Liver (tissue), 9 donors: ENCODE results near the gene VOPP1. TPM values are rescaled to one million over a fixed set of nuclear protein-coding genes. Genes with fewer than 3 reads are reported as not detected.

ENCODE experiments used
- DNase-seq: peaks from one replicate; pipeline ENCODE4 v3.0.0-alpha.2; 2017; ENCODE audit warnings: low spot score
- H3K27ac ChIP-seq, 2 donors: one replicate each; pipeline ENCODE4 v1.7.0; 2013; ENCODE audit warnings: inconsistent platforms in 2 of 2, low read length in 2 of 2, control low read depth in 1 of 2, low read depth in 1 of 2, mild to moderate bottlenecking in 1 of 2
- H3K27me3 ChIP-seq, 4 donors: one replicate each; pipeline versions ENCODE4 v1.6.1 to v1.7.0; 2013; ENCODE audit warnings: low read length in 3 of 4, inconsistent platforms in 1 of 4, mild to moderate bottlenecking in 1 of 4, moderate library complexity in 1 of 4; ENCODE audit not compliant: control insufficient read depth in 4 of 4, insufficient read depth in 4 of 4
- H3K36me3 ChIP-seq, 4 donors: one replicate each; pipeline versions ENCODE4 v1.6.1 to v1.7.0; 2013; ENCODE audit warnings: low read length in 3 of 4, mild to moderate bottlenecking in 3 of 4, low read depth in 1 of 4, moderate library complexity in 1 of 4; ENCODE audit not compliant: control insufficient read depth in 4 of 4, insufficient read depth in 3 of 4
- H3K4me1 ChIP-seq, 4 donors: one replicate each; pipeline versions ENCODE4 v1.6.1 to v1.7.0; 2013; ENCODE audit warnings: low read length in 3 of 4, mild to moderate bottlenecking in 3 of 4, moderate library complexity in 1 of 4; ENCODE audit not compliant: control insufficient read depth in 4 of 4, insufficient read depth in 4 of 4
- H3K4me3 ChIP-seq, 3 donors: one replicate each; pipeline versions ENCODE4 v1.6.1 to v1.7.0; 2013; ENCODE audit warnings: low read length in 3 of 3, control low read depth in 1 of 3, low read depth in 1 of 3, mild to moderate bottlenecking in 1 of 3
- H3K9ac ChIP-seq, 2 donors: one replicate each; pipeline ENCODE4 v1.7.0; 2013; ENCODE audit warnings: low read length in 2 of 2, mild to moderate bottlenecking in 2 of 2, moderate library complexity in 2 of 2, control low read depth in 1 of 2, low read depth in 1 of 2
- H3K9me3 ChIP-seq, 4 donors: one replicate each; pipeline versions ENCODE4 v1.6.1 to v1.7.0; 2013; ENCODE audit warnings: low read length in 3 of 4; ENCODE audit not compliant: control insufficient read depth in 4 of 4
- ATF3 ChIP-seq: IDR thresholded peaks from 2 replicates; pipeline ENCODE4 v1.6.1; 2016; ENCODE audit warnings: antibody characterized with exemption
- EGR1 ChIP-seq, 2 donors: IDR thresholded peaks; 2 replicates each; pipeline ENCODE4 v1.6.1; 2016 to 2018; ENCODE audit warnings: antibody characterized with exemption in 2 of 2, low read depth in 2 of 2
- FOXA1 ChIP-seq: IDR thresholded peaks from 2 replicates; pipeline ENCODE4 v1.6.1; 2016; ENCODE audit warnings: antibody characterized with exemption
- GABPA ChIP-seq, 2 donors: IDR thresholded peaks in 1 of 2; conservative IDR thresholded peaks in 1 of 2; 2 replicates each; pipeline ENCODE4 v1.6.1; 2016; ENCODE audit warnings: antibody characterized with exemption in 2 of 2, mild to moderate bottlenecking in 1 of 2, moderate library complexity in 1 of 2
- HNF4A ChIP-seq, 2 donors: conservative IDR thresholded peaks; 2 replicates each; pipeline ENCODE4 v1.6.1; 2016; ENCODE audit warnings: antibody characterized with exemption in 2 of 2, mild to moderate bottlenecking in 2 of 2
- HNF4G ChIP-seq: IDR thresholded peaks from 2 replicates; pipeline ENCODE4 v1.6.1; 2016; ENCODE audit warnings: antibody characterized with exemption
- JUND ChIP-seq, 2 donors: IDR thresholded peaks; 2 replicates each; pipeline ENCODE4 v1.6.1; 2016; ENCODE audit warnings: antibody characterized with exemption in 2 of 2
- NR2F2 ChIP-seq: IDR thresholded peaks from 2 replicates; pipeline ENCODE4 v1.6.1; 2016; ENCODE audit warnings: antibody characterized with exemption
- RAD21 ChIP-seq, 2 donors: IDR thresholded peaks; 2 replicates each; pipeline ENCODE4 v1.6.1; 2016; ENCODE audit warnings: antibody characterized with exemption in 2 of 2, mild to moderate bottlenecking in 2 of 2
- REST ChIP-seq: IDR thresholded peaks from 2 replicates; pipeline ENCODE4 v1.6.1; 2016; ENCODE audit warnings: antibody characterized with exemption, mild to moderate bottlenecking
- RXRA ChIP-seq, 2 donors: IDR thresholded peaks; 2 replicates each; pipeline ENCODE4 v1.6.1; 2017 to 2018; ENCODE audit warnings: antibody characterized with exemption in 2 of 2, mild to moderate bottlenecking in 1 of 2
- SP1 ChIP-seq: IDR thresholded peaks from 2 replicates; pipeline ENCODE4 v1.6.1; 2018; ENCODE audit warnings: antibody characterized with exemption, mild to moderate bottlenecking
- YY1 ChIP-seq: IDR thresholded peaks from 2 replicates; pipeline ENCODE4 v1.6.1; 2016; ENCODE audit warnings: antibody characterized with exemption, mild to moderate bottlenecking
- ZBTB33 ChIP-seq: IDR thresholded peaks from 2 replicates; pipeline ENCODE4 v1.6.1; 2016; ENCODE audit warnings: antibody characterized with exemption
- WGBS: extraction: QIAGEN DNeasy Blood & Tissue Kit; methylation state at CpG from one replicate; pipeline ENCODE4 v1.1.7; 2013; 5-methylcytosine and 5-hydroxymethylcytosine counted together
- polyA plus RNA-seq, 2 donors: library from polyadenylated mRNA; stranded (reverse) in 1 of 2; unstranded in 1 of 2; fragments of 200-250 nt in 1 of 2; fragments of >200 nt in 1 of 2; fragmentation: Nextera tagmentation in 1 of 2; extraction: Ambion mirVana in 1 of 2; gene quantifications; one replicate each; pipeline versions ENCODE4 v1.2.1 to v1.2.3, GENCODE V29; 2013 to 2015
- total RNA-seq, 2 donors: library from RNA; depleted of rRNA; stranded (reverse); fragments of >200 nt; gene quantifications; one replicate each; pipeline ENCODE4 v1.2.3, GENCODE V29; 2014
- TF ChIP-seq, protein P1 (sequence below): IDR thresholded peaks from 2 replicates; pipeline ENCODE4 v1.6.1; 2016; ENCODE audit warnings: antibody characterized with exemption
- donor health status: healthy.
- donor health status: healthy.
- donor health status: healthy.
- donor health status: healthy.
- donor health status: healthy.

The VOPP1 gene
- total and polyA plus RNA-seq, 4 donors = 11.5 to 23.8 (median 21.7) TPM

GRCh38 chr7:55539380-55539779 is 32.9 kb downstream of the VOPP1 start:
- Histone ChIP-seq H3K27me3 (no peaks in the 10 kb centered on the region), H3K9ac (no peak overlapping the region), H3K4me3 (no peak overlapping the region), H3K36me3 (no peaks in the 10 kb centered on the region), H3K4me1 (peaks cover 0 to 7% (median 0%) of the 10 kb centered on the region in 4 donors), H3K9me3 (no peaks in the 10 kb centered on the region), H3K27ac (no peak overlapping the region)
- TF ChIP-seq FOXA1 = no peak
- no peak for TF ChIP-seq ATF3
- no peak for TF ChIP-seq ZBTB33
- TF ChIP-seq, protein P1, sequence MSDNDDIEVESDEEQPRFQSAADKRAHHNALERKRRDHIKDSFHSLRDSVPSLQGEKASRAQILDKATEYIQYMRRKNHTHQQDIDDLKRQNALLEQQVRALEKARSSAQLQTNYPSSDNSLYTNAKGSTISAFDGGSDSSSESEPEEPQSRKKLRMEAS = no peak
- TF ChIP-seq SP1 = no peak
- TF ChIP-seq RXRA (IDR thresholded peaks at IDR 0.05) = no peak
- no peak for TF ChIP-seq HNF4A (conservative IDR thresholded peaks at IDR 0.05)
- no peak for DNase-seq
- 86% methylated on average over 3 of the region's 3 CpGs for WGBS

DNA sequence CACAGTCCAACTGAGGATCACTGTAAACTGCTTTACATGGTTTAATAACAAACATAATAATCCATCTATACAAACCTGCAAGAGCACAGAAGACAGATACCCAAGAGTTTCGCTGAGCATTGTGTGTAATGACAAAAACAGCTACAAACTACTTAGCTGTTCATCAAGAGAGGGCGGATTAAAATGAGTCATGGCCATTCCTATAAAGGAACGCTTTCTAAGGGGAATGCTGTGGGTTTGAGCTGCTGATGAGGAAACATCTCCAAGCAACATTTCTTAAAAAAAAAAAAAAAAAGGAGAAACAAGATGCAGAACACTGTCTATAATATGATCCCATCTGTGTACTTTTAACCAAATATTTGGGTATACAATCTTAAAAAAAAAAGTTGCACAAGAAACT is 33.8 kb downstream of the VOPP1 start:
- no peak overlapping the region for H3K4me3 ChIP-seq
- DNase-seq = no peak
- TF ChIP-seq NR2F2 (no peak), HNF4A (conservative IDR thresholded peaks at IDR 0.05) (no peak), EGR1 (IDR thresholded peaks at IDR 0.05; ENCODE audit: low read depth in 2 of 2) (no peak), HNF4G (no peak), RAD21 (IDR thresholded peaks at IDR 0.05) (no peak), JUND (IDR thresholded peaks at IDR 0.05) (no peak), RXRA (IDR thresholded peaks at IDR 0.05) (no peak), YY1 (no peak), ZBTB33 (no peak), GABPA (IDR thresholded peaks at IDR 0.05 in 1 of 2, conservative IDR thresholded peaks at IDR 0.05 in 1 of 2) (no peak), REST (no peak), SP1 (no peak), FOXA1 (no peak)
- TF ChIP-seq, protein P1 = no peak
- WGBS = 87% methylated on average over 3 of the region's 3 CpGs
- H3K27me3 ChIP-seq = no peaks in the 10 kb centered on the region
- H3K36me3 ChIP-seq = no peaks in the 10 kb centered on the region
- no peak overlapping the region for H3K27ac ChIP-seq
- no peaks in the 10 kb centered on the region for H3K9me3 ChIP-seq
- no peak overlapping the region for H3K9ac ChIP-seq
- H3K4me1 ChIP-seq = peaks cover 0 to 7% (median 0%) of the 10 kb centered on the region in 4 donors
